Body of pancreas (tissue), 4 donors: ENCODE measurements around the gene DHRS4. TPM values are rescaled to one million over a fixed set of nuclear protein-coding genes. Genes with fewer than 3 reads are reported as not detected.

Experiments
- ATAC-seq: fragments of 150-250 bp; one replicate; pipeline ENCODE4 v1.9.1; 2016
- DNase-seq, 4 donors: peaks; one replicate each; pipeline ENCODE4 v3.0.0-alpha.2; 2019
- H3K27ac ChIP-seq, 4 donors: fragments of 200-600 bp; sonication (generic); 1 replicate in 3 of 4; 2 replicates in 1 of 4; pipeline versions ENCODE4 v1.5.1 to v1.6.1; 2016 to 2019; ENCODE audit warnings: mild to moderate bottlenecking in 1 of 4, mixed read lengths in 1 of 4, moderate library complexity in 1 of 4
- H3K27me3 ChIP-seq, 2 donors: fragments of 200-600 bp; sonication (generic); one replicate each; pipeline ENCODE4 v1.6.0; 2016; ENCODE audit warnings: mild to moderate bottlenecking in 1 of 2
- H3K36me3 ChIP-seq, 2 donors: fragments of 200-600 bp; sonication (generic); replicated peaks in 1 of 2; 2 replicates each; pipeline ENCODE4 v1.5.1; 2016; ENCODE audit warnings: low read depth in 2 of 2; ENCODE audit not compliant: insufficient read depth in 1 of 2
- H3K4me1 ChIP-seq: fragments of 200-600 bp; sonication (generic); one replicate; pipeline ENCODE4 v1.6.0; 2016
- H3K4me3 ChIP-seq, 2 donors: fragments of 200-600 bp; sonication (generic); 1 replicate in 1 of 2; 2 replicates in 1 of 2; pipeline ENCODE4 v1.5.1; 2016 to 2019
- H3K9me3 ChIP-seq, 3 donors: fragments of 200-600 bp; sonication (generic); 1 replicate in 2 of 3; 2 replicates in 1 of 3; pipeline ENCODE4 v1.5.1; 2016
- CTCF ChIP-seq, 7 experiments: fragments of 450-650 bp in 4 of 7; fragments of 200-600 bp in 3 of 7; sonication (generic) in 3 of 7; IDR thresholded peaks; one replicate each; pipeline ENCODE4 v1.5.1; 2016 to 2019; ENCODE audit warnings: antibody characterized with exemption in 7 of 7
- POLR2A ChIP-seq, 3 donors: fragments of 450-650 bp; IDR thresholded peaks; one replicate each; pipeline ENCODE4 v1.6.1; 2016; ENCODE audit warnings: antibody characterized with exemption in 3 of 3, mild to moderate bottlenecking in 2 of 3
- WGBS, 2 donors: methylation state at CpG; one replicate each; pipeline ENCODE4 v1.1.5; 2017; 5-methylcytosine and 5-hydroxymethylcytosine counted together
- intact Hi-C: fragments of 100-400 bp; cut with DNase I; formaldehyde crosslinking; loops from one replicate; pipeline ENCODE4 v1.15.1; 2023
- total RNA-seq, 2 donors: library from RNA; depleted of rRNA; stranded (reverse); fragments of >200 nt; gene quantifications; one replicate each; pipeline ENCODE4 v1.1.0, GENCODE V29; 2016

DHRS4 gene
- total RNA-seq, 2 donors from 2014 or later = 18.4 to 45.5 TPM

GRCh38 chr14:23929136-23929535, 24.4 kb upstream of the DHRS4 start:
- ATAC-seq (no peak), DNase-seq (no peak)
- no peak overlapping the region for H3K4me3 ChIP-seq
- 49 to 50% methylated on average over 5 of the region's 5 CpGs for WGBS, 2 donors
- TF ChIP-seq POLR2A (IDR thresholded peaks at IDR 0.05) (no peak), CTCF (IDR thresholded peaks at IDR 0.05) (no peak)
- H3K27ac ChIP-seq = no peak overlapping the region
- intact Hi-C loops = no loop called here
- H3K27me3 ChIP-seq = no peaks in the 10 kb centered on the region
- H3K9me3 ChIP-seq = no peaks in the 10 kb centered on the region
- H3K36me3 ChIP-seq = no peaks in the 10 kb centered on the region
- peaks cover 14% of the 10 kb centered on the region for H3K4me1 ChIP-seq

GRCh38 chr14:23929822-23930294, 23.7 kb upstream of the DHRS4 start:
- no peak overlapping the region for H3K4me3 ChIP-seq
- no peaks in the 10 kb centered on the region for H3K36me3 ChIP-seq
- TF ChIP-seq POLR2A (IDR thresholded peaks at IDR 0.05) (no peak), CTCF (IDR thresholded peaks at IDR 0.05) (peak; percentile 64 to 91 (median 73))
- peak; percentile 82 to 91 (median 84) for DNase-seq
- H3K4me1 ChIP-seq = peaks cover 15% of the 10 kb centered on the region
- peak; percentile 80 for ATAC-seq
- no peaks in the 10 kb centered on the region for H3K27me3 ChIP-seq
- no peak overlapping the region for H3K27ac ChIP-seq
- WGBS, 2 donors = 0 to 3% methylated on average over 1 to 3 of the region's 3 CpGs
- intact Hi-C loops = loop anchor here (10.0 kb wide), 1 partner anchor 345 kb away; no protein-coding TSS in a partner anchor
- no peaks in the 10 kb centered on the region for H3K9me3 ChIP-seq

GRCh38 chr14:23930742-23931141, 22.8 kb upstream of the DHRS4 start:
- TF ChIP-seq CTCF (IDR thresholded peaks at IDR 0.05) = no peak
- no peak for TF ChIP-seq POLR2A (IDR thresholded peaks at IDR 0.05)
- no peak overlapping the region for H3K4me3 ChIP-seq
- ATAC-seq (peak; percentile 22), DNase-seq (peak in 2 of 4 donors; percentile 22 to 40)
- WGBS, 2 donors = 61 to 75% methylated on average over 4 of the region's 4 CpGs
- H3K27ac ChIP-seq = no peak overlapping the region
- no peaks in the 10 kb centered on the region for H3K9me3 ChIP-seq
- no peaks in the 10 kb centered on the region for H3K36me3 ChIP-seq
- H3K27me3 ChIP-seq = no peaks in the 10 kb centered on the region
- intact Hi-C loops = loop anchor here (10.0 kb wide), 1 partner anchor 346 kb away; no protein-coding TSS in a partner anchor
- peaks cover 24% of the 10 kb centered on the region for H3K4me1 ChIP-seq

GRCh38 chr14:23931721-23932289, 21.8 kb upstream of the DHRS4 start:
- H3K27me3 ChIP-seq = no peaks in the 10 kb centered on the region
- no peaks in the 10 kb centered on the region for H3K9me3 ChIP-seq
- peaks cover 34% of the 10 kb centered on the region for H3K4me1 ChIP-seq
- WGBS, 2 donors = 43 to 54% methylated on average over 6 of the region's 6 CpGs
- no peak overlapping the region for H3K4me3 ChIP-seq
- TF ChIP-seq CTCF (IDR thresholded peaks at IDR 0.05) (no peak), POLR2A (IDR thresholded peaks at IDR 0.05) (no peak)
- ATAC-seq (no peak), DNase-seq (no peak)
- H3K27ac ChIP-seq = no peak overlapping the region
- intact Hi-C loops = loop anchor here (10.0 kb wide), 1 partner anchor 347 kb away; no protein-coding TSS in a partner anchor
- H3K36me3 ChIP-seq = no peaks in the 10 kb centered on the region

GRCh38 chr14:23932639-23933038, 20.9 kb upstream of the DHRS4 start:
- intact Hi-C loops = loop anchor here (10.0 kb wide), 1 partner anchor 348 kb away; no protein-coding TSS in a partner anchor
- no peak overlapping the region for H3K4me3 ChIP-seq
- H3K36me3 ChIP-seq = no peaks in the 10 kb centered on the region
- 74 to 80% methylated on average over 3 of the region's 3 CpGs for WGBS, 2 donors
- H3K9me3 ChIP-seq = no peaks in the 10 kb centered on the region
- H3K27ac ChIP-seq = no peak overlapping the region
- DNase-seq (no peak), ATAC-seq (no peak)
- TF ChIP-seq POLR2A (IDR thresholded peaks at IDR 0.05) = no peak
- no peak for TF ChIP-seq CTCF (IDR thresholded peaks at IDR 0.05)
- H3K4me1 ChIP-seq = peaks cover 43% of the 10 kb centered on the region
- H3K27me3 ChIP-seq = no peaks in the 10 kb centered on the region
